ENCODE results near the gene PRKAG2. TPM values are rescaled to one million over a fixed set of nuclear protein-coding genes. Genes with fewer than 3 reads are reported as not detected.

PRKAG2 gene
- total RNA-seq, 1 donor from 2014 or later: 20.6 TPM

DNA sequence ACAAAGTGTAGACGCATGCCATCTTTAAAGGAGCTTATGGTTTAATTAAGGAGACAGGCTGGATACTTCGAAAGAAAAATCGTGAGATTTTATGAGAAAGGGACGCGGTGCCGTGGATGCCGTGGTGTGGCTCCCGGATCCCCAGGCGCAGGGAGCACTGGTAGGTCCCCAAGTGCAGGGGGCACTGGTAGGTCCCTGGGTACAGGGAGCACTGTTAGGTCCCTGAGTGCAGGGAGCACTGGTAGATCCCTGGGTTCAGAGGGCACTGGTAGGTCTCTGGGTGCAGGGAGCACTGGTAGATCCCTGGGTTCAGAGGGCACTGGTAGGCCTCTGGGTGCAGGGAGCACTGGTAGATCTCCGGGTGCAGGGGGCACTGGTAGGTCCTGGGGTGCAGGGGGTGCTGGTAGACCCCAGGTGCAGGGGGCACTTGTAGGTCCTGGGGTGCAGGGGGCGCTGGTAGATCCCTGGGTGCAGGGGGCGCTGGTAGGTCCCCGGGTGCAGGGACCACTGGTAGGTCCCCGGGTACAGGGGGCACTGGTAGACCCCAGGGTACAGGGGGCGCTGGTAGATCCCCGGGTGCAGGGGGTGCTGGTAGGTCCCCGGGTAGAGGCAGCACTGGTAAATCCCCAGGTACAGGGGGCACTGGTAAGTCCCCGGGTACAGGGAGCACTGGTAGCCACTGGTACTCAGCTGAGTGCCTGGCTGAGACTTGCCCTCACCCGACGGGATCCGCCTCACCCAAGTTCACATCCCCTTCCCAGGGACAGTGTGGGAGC is 14.1 kb downstream of the PRKAG2 start:
- Mint-ChIP-seq H3K36me3 (ENCODE audit: insufficient read depth) (no peaks in the 10 kb centered on the region), H3K27me3 (peaks cover 12% of the 10 kb centered on the region), H3K9me3 (ENCODE audit: low read depth) (no peaks in the 10 kb centered on the region), H3K4me3 (ENCODE audit: low read depth) (no peak overlapping the region), H3K27ac (no peak overlapping the region), H3K4me1 (ENCODE audit: low read depth) (no peaks in the 10 kb centered on the region)
- TF ChIP-seq, protein P1, sequence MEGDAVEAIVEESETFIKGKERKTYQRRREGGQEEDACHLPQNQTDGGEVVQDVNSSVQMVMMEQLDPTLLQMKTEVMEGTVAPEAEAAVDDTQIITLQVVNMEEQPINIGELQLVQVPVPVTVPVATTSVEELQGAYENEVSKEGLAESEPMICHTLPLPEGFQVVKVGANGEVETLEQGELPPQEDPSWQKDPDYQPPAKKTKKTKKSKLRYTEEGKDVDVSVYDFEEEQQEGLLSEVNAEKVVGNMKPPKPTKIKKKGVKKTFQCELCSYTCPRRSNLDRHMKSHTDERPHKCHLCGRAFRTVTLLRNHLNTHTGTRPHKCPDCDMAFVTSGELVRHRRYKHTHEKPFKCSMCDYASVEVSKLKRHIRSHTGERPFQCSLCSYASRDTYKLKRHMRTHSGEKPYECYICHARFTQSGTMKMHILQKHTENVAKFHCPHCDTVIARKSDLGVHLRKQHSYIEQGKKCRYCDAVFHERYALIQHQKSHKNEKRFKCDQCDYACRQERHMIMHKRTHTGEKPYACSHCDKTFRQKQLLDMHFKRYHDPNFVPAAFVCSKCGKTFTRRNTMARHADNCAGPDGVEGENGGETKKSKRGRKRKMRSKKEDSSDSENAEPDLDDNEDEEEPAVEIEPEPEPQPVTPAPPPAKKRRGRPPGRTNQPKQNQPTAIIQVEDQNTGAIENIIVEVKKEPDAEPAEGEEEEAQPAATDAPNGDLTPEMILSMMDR (IDR thresholded peaks at IDR 0.05; ENCODE audit: unreplicated experiment): no peak
- no peak for DNase-seq (ENCODE audit: low spot score, unreplicated experiment)

DNA sequence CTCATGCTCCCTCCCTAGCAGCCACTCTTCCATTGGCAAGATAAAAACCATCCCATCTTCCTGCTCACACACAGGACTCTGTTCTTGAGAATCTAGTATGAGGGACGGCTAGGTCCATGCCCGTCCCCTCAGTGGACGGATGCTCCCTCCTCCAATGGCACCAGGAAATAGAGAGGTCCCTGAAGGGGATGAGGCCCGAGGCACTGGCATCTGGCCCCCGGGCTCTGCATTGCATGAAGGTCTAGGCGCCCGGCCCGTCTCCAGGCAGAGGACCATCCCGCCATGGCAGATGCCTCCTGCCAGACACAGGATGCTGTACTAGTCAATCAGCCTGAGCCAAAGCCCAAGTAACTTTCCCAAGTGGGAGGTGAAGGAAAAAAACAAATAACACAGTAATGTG is 15.0 kb downstream of the PRKAG2 start:
- H3K27ac Mint-ChIP-seq: no peak overlapping the region
- peaks cover 13% of the 10 kb centered on the region for H3K27me3 Mint-ChIP-seq
- no peak overlapping the region for H3K4me3 Mint-ChIP-seq (ENCODE audit: low read depth)
- H3K36me3 Mint-ChIP-seq (ENCODE audit: insufficient read depth): no peaks in the 10 kb centered on the region
- no peaks in the 10 kb centered on the region for H3K4me1 Mint-ChIP-seq (ENCODE audit: low read depth)
- no peaks in the 10 kb centered on the region for H3K9me3 Mint-ChIP-seq (ENCODE audit: low read depth)
- no peak for DNase-seq (ENCODE audit: low spot score, unreplicated experiment)
- TF ChIP-seq, protein P1 (IDR thresholded peaks at IDR 0.05; ENCODE audit: unreplicated experiment): no peak

DNA sequence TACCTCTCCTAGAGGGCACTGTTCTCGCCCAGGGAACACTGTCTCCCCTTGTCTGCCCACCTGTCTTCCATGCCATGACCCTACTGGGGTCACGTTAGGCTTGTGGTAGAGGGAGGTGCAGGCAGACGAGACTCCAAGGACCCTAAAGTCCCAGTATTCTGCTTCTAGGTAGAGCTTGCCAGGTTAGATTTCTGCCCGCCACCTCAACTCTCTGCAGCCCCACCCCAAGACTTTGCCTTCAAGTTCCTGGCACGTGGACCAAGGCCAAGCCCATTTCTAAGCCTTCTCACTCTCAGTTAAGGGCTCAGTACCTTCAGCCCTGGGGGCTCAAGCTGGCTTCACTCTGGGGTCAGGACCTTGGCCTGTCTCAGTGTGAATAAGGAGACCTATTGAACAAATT is 16.1 kb downstream of the PRKAG2 start:
- H3K4me1 Mint-ChIP-seq (ENCODE audit: low read depth): no peaks in the 10 kb centered on the region
- no peak overlapping the region for H3K27ac Mint-ChIP-seq

DNA sequence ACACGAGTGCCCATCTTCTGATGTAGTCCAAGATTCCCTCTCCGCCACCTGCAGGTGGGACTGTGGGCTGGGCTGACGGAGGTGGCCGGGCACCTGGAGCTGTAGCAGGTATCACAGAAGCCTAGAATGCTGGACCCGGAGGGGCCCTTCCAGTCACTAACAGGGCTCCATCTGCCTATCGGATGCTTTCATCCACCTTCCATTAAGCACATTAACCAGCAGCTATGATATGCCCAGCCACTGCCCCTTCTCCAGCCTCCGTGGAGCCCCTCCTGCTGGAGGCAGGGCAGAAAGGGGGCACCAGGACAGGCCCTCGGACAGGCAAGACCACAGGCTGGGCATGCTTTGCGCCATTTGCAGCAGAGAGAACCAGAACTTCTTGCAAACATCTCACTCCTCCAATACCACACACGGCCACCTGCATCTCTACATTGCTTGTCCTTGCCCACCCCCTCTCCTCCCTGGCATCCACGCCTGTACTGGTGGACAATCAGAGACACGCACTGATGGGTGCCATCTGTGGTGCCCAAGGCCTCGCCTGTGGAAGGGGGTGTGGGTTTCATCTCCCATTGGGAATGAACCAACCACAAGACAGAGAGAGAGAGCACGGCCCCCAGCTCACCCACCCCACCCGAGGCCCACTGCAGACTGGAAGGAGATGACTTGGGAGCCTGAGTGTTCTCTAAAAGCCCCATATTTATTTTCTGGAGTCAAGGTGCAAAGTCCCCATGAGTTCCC is 16.8 kb downstream of the PRKAG2 start:
- peaks cover 18% of the 10 kb centered on the region for H3K27me3 Mint-ChIP-seq
- no peaks in the 10 kb centered on the region for H3K9me3 Mint-ChIP-seq (ENCODE audit: low read depth)
- DNase-seq (ENCODE audit: low spot score, unreplicated experiment): no peak
- no peak overlapping the region for H3K27ac Mint-ChIP-seq
- no peaks in the 10 kb centered on the region for H3K4me1 Mint-ChIP-seq (ENCODE audit: low read depth)
- TF ChIP-seq, protein P1 (IDR thresholded peaks at IDR 0.05; ENCODE audit: unreplicated experiment): no peak
- no peaks in the 10 kb centered on the region for H3K36me3 Mint-ChIP-seq (ENCODE audit: insufficient read depth)
- no peak overlapping the region for H3K4me3 Mint-ChIP-seq (ENCODE audit: low read depth)

More for the DNA sequence above, 16.1 kb downstream of the PRKAG2 start:
- Mint-ChIP-seq H3K27me3 (peaks cover 18% of the 10 kb centered on the region), H3K36me3 (ENCODE audit: insufficient read depth) (no peaks in the 10 kb centered on the region), H3K9me3 (ENCODE audit: low read depth) (no peaks in the 10 kb centered on the region), H3K4me3 (ENCODE audit: low read depth) (no peak overlapping the region)
- TF ChIP-seq, protein P1 (IDR thresholded peaks at IDR 0.05; ENCODE audit: unreplicated experiment): no peak
- no peak for DNase-seq (ENCODE audit: low spot score, unreplicated experiment)

DNA sequence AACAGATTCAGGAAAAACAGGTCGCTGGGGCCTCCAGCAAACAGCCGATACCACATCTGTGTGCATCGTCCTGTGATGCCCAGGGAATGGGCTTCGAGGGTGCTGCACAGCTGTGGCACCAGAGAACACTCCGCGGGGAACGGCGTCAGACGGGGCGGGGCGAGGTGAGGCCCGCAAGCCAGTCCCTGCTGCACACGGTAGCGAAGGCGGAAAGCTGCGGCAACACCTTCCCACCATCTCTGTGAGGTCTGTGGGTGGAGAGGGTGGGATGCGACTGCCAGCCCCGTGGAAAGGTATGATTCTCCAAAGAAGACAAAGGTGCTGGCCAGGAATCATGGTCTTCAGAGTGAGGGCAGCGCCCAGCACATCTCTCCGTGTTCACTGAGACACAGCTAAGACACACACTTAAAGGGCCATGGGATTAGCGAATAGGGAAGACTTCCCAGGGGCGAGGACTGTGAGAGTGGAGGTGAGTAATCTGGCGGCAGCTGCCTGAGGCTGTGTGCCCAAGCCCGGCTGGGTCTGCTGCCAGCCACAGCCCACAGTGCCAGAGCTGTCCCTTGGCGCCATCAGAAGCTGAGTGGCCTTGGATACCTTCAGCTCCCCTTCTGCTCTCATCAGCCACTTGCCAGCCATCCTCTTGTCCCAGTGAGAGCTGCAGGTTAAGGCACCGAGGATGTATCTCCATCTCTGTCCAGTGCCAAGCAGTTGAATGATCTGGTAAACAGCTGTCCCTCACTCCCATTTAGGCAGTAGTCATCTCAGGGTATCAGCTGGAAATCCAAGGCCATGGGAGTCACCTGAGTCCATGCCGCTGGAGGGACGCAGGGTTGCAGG is 17.6 kb downstream of the PRKAG2 start:
- Mint-ChIP-seq H3K27ac (no peak overlapping the region), H3K4me1 (ENCODE audit: low read depth) (no peaks in the 10 kb centered on the region), H3K4me3 (ENCODE audit: low read depth) (no peak overlapping the region), H3K27me3 (peaks cover 18% of the 10 kb centered on the region), H3K9me3 (ENCODE audit: low read depth) (no peaks in the 10 kb centered on the region), H3K36me3 (ENCODE audit: insufficient read depth) (no peaks in the 10 kb centered on the region)
- no peak for DNase-seq (ENCODE audit: low spot score, unreplicated experiment)
- TF ChIP-seq, protein P1 (IDR thresholded peaks at IDR 0.05; ENCODE audit: unreplicated experiment): no peak
